Activated CD4-positive, alpha-beta T cell treated with anti-CD3 and anti-CD28 coated beads, Interleukin-2, Interleukin-6, amounts not matched to agents 100 ng/mL and 50 ng/mL, durations not matched to agents 16 hours and 8 hours (primary cell): Measurements from ENCODE around the gene DCT.
A peak's percentile ranks its signal among the peaks of the same experiment; 100 is the strongest.
"Not testable (repeated sequence)": the region's sequence is repeated elsewhere in the genome, so short reads cannot be mapped to it uniquely, and the experiment has no call there.

Experiments
- DNase-seq: peaks from one replicate; pipeline ENCODE4 v3.0.0-alpha.2; 2020

The DCT gene

DNA sequence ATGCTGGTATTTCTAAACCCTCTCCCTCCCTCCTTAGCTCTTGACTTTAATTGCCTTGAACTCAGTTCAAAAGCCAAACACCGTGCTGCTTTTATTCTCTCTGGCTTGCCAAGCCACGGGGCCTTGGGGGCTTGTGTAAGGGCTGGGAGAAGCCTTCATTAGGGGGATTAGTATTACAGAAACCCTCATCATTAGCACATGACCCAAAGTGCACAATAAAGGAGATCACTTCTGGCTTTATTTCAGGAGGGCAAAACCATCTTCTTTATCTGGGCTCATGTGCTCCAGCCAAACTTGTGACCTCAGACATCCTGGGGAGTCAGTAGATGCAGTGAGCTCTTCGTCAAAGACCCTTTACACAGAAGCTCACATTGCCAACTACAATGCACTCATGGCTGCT is at the start of gene DCT:
TSS of gene DCT (minus strand) at position 67 of the 400 bp plus-strand sequence. CDS start 427 bp downstream, outside the sequence.
- no peak for DNase-seq

DNA sequence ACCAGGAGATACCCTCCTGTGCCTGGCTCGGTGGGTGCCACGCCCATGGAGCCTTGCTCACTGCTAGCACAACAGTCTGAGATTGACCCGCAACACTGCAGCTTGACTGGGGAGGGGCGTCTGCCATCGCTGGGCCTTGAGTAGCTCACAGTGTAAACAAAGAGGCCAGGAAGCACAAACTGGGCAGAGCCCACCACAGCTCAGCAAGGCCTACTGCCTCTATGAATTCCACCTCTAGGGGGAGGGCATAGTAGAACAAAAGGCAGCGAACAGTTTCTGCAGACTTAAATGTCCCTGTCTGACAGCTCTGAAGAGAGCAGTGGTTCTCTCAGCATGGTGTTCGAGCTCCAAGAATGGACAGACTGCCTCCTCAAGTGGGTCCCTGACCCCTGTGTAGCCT is 47.5 kb upstream of the DCT start:
- not testable (repeated sequence) for DNase-seq

DNA sequence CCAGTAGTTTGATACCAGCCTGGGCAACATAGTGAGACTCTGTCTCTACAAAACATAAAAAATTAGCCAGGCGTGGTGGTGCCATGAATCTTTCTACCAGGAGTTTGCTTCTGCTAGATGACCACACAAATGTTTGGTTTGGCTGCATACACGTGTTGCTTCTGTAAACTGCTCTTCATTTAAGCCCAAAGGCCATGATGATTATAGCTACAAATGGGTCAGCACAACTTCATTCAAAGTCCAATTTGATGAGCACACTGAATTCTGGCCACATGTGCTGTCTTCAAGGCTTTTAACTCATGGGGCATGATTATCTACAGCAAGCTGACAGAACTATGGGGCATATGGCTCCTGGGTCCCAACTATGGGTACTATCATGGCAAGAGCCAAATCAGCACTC is 46.3 kb upstream of the DCT start:
- no peak for DNase-seq

DNA sequence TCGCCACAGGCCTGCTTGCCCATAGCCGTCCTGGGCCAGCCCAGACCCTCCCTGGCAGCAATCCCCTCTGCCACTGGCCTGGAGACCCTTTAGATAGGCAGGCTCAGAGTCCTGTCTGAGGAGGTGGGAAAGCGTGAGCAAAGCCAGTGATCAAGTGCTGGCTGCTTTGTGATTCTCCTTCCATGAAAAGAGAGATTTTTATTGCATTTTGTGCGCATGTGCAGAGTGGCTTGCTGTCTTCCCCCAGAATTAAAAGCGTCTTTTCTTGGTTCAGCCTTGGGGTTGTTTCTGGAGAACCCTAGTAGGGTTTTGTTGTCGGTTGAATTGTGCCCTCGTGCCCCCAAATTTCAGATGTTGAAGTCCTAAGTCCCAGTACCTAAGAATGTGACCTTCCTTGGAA is 44.9 kb upstream of the DCT start:
- DNase-seq, result no peak

DNA sequence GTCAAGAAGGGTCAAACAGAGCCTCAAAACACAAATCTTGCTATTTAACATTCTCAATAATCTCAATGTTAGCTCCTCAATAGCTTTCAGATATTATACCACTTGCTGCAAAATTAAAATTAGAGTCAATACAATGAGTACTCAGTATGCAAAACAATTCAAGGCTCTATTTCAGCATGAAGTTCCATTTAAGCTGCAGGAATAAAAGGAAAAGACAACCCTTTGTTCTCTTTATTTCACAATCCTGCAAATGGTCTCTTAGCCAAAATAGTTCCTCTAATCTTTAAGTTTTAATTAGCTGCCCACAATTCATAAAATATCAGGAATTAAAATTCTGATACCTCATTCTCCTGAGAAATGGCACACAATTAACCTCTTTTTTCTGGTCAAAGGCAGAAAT is 40.5 kb upstream of the DCT start:
- no peak for DNase-seq

DNA sequence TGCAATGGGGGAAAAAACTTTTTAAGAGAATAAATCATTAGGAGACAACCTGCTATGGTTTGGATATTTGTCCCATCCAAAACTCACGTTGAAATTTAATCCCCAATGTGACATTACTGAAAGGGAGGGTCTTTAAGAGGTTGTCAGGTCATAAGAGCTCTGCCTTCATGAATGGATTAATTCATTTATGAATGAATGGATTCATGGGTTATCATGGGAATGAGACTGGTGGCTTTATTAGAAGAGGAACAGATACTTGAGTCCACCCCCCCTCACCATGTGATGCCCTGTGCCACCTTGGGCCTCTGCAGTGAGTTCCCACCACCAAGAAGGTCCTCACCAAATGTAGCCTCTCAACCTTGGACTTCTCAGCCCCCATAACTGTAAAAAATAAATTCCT is 37.0 kb upstream of the DCT start:
- DNase-seq, result no peak

DNA sequence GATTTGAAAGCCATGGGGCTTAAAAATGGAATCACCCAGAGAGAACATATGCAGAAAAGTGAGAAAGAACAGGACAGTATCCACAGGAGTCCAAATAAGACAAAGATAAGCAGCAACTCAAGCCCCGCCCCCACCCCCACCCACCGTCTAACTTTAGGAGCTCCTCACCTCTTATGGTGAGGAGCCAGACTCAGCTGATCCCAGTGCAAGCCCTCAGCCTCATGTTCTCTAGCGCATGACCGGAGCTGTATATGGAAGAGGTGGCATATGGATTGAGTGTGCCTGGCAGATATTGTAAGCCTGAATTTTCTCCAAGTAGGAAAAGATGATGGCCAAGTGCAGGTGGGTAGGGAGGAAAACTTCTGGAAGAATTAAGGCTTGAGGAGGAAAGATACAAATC is 36.4 kb upstream of the DCT start:
- no peak for DNase-seq

DNA sequence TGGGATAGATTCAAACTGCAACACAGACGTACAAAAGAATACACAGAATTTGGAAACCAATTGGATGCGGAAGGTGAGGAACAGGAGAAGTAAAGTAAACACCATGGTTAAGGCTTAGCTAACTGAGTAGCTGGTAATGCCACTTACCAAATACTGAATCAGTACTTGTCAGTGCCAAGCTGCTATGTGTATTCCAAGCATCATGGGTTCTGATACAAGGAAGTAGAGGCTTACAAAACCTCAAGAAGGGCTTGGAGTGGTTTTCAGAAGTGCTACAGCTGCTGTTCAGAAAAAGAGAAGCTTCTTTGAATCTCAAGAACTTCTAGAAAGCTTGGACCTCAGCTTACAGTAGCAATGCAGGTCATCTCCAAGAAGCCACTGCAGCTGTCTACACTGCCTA is 35.9 kb upstream of the DCT start:
- DNase-seq, result no peak

DNA sequence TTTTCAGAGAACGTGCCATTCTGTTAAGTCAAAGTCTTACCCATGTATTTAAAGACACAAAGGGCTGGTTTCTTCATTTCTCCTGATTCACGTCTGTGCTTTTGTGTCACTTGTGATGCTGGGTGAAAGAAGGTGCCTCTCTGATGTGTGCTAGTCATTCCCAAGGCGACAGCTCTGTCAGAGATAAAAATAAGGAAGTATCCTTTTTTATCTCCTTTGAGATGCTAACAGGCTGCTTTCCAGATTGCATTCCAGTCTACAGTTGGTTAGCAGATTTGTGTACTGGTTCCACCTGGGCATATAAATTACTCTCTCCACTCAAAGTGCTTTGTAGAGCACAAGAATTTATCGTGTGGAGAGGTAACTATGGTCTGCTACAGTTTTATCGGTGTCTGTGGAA is 33.5 kb upstream of the DCT start:
- no peak for DNase-seq

DNA sequence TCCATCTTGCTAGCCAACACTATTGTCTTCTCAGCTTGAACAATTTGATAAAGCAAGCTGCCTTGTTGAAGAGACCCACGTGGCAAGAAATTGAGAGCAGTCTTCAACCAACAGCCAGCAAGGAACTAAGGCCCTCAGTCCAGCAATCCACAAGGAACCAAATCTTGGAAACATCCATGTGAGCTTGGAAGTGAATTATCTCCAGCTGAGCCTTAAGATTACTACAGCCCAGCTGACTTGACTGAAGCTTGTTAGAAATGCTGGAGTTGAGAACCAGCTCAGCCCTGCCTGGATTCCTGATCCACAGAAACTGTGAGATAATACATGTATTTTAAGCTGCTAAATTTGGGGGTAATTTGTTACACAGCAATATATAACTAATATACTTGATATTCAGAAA is 26.2 kb upstream of the DCT start:
- no peak for DNase-seq

DNA sequence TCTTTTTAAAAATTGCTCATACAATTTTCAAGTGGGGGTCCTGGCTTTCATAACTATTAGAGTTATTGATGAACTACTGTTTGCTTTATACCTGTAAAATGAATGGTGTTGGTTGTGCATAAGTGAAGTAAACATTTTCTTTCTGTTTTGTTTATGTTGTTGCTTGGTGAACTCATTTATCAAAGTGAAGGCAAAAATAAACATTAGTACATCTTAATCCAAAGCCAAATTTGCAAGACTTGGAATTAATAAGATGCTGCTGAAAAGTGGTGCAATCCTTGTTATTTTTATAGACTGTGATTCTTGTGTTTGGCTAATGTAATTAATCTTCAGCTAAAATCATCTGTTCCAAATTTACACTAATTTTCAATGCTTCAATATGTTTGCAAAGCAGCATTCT is 24.4 kb upstream of the DCT start:
- no peak for DNase-seq

DNA sequence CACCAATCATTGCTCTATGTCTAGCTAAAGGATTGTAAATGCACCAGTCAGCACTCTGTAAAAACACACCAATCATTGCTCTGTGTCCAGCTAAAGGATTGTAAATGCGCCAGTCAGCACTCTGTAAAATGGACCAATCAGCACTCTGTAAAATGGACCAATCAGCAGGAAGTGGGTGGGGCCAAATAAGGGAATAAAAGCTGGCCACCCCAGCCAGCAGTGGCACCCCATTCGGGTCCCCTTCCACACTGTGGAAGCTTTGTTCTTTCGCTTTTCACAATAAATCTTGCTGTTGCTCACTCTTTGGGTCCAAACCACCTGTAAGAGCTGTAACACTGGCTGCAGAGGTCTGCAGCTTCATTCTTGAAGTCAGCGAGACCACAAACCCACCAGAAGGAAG is 19.3 kb upstream of the DCT start:
- DNase-seq, result not testable (repeated sequence)

DNA sequence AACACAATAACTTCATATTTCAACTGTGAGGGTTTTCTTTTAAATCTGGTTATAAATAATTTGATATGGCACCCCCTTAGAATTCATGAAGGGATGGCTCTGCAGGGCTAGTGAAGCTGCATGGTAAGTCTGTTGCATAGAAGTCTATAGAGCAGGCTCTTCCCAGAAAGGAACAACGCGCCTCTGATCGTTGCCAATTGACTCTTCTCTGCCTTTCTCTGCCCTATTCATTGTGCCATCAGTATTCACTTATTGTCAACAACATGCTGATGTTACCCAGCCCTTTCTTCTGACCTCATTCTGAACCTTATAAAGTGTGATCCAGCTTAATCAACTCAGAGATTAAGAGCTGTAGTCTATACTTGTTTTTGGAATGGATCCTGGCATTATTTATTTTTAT is 16.3 kb upstream of the DCT start:
- no peak for DNase-seq

DNA sequence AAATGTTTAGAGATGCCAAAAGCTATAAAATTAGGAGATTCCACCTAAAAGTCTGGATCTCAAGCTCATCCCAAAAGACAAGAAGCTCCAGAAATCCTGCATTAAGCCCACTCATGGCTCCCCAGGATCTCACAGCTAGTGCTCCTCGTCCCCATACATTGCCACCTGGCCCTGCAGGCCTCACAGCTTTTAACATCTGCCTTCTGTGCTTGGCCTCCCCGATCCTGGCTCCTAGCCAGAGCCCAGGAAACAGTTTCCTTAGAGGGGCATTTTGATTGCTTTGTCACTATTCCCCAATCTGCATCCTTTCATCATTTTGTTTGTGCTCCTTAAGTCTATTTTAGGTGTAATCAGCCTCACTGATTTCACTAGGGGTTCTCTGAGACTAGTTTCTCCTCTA is 14.5 kb upstream of the DCT start:
- no peak for DNase-seq

DNA sequence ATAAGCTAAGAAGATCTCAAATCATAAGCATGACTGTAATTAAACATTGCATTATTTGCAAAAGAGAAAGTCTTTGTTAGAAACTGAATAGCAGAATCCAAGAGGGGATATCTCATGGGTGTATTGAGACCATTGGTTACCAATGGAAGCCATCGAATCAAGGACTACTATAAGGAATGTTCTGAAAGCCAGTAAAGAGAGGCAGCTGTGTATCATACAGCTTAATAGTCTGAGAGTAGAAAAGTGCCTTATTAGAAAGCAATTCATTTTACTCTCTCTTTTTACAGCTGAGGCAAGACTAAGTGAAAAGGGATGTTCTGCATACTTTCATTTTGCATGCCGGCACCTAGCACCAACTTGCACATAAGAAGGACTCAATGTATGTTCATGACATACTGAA is 7.6 kb upstream of the DCT start:
- DNase-seq, result no peak

DNA sequence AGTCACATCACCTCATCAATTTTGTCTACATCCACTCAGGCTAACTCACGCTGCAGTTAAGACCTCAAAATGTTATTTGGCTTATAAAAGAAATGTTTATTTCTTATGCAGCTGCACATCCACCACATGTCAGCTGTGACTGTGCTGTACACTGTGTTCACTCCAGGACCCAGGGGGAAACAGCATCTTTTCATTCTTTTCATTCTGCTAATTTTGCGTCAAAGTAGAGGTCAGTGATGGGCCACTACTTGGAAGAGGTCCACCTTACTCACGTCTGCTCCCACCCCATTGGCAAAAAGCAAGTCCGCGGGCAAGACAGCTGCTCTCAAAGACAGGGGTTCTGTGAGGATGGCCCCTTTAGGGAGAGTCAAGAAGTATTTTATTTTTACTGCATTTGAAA is 4.5 kb upstream of the DCT start:
- DNase-seq, result no peak

DNA sequence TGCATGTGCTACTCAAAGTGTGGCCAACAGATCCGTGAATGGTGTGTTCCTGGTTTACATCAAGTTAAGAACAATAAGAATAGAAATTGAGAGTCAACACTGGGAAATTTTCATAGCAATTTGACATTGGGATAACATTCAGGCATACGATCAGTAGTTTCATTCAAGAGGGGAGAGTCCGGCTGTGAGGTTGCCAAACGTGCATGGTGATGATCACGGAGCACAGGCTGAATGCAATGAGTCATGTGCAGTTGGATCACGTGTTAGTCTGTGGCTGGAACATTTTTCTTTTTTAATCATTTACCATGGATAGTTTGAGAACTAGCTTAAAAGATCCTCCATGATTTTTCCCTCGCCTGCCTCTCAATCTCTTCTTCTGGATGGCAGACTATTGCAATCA is 2.5 kb upstream of the DCT start:
- no peak for DNase-seq

DNA sequence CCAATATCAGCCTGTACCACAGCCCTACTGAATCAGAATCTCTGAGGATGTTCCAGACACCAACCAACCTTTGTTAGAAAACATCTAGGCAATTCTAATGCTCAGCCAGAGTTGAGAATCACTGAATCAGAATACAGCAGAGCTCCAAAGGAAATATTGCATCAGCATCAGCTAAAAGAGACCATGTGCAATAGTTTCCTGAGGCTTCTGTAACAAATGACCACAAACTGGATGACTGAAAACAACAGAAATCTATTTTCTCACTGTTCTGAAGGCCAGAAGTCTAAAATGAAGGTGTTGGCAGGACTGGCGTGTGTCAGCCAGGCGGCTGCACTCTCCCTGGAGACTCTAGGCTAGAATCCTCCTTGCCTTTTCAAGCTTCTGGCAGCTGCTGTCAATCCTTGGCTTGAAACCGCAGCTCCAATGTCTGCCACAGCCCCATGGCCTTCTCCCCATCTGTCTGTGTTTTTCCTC is 1.2 kb upstream of the DCT start:
- peak; percentile 2 for DNase-seq

DNA sequence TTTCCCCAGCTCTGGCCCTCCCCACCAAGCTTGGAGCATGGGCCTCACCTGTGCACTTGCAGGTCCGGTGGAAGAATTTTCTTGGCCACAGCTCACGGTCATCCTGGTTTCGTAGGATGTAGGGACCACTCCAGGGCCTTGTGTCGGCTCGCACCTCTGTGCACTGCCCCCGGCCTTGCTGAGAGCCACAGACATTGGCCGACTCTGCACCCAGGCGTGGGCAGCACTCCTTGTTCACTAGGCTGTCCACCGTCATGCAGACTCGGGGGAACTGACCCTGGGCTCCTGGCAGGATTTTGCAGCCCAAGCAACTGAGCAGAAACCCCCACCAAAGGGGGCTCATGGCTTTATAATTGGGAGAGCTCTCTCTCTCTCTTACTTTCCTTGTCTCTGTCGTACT is 569 bp downstream of the DCT start:
- DNase-seq, result no peak

DNA sequence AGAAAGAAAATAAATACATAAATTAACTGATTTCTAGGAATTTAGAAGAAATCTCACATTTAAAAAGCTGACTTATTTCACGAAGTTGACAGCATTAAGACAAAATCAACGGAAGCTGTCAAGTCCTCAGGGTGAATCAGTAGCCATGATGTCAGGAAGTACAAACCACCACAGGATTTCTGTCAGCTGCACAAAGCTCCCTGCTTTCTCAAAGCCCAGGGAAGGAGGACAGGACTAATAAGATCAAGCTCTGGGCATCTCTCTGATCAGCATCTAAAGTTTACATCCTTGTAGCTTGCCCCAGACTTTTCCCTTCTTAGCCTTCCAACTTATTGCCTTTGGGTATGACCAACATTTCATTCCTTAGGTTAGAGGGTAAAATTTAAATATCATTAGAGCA is 9.4 kb downstream of the DCT start:
- no peak for DNase-seq

DNA sequence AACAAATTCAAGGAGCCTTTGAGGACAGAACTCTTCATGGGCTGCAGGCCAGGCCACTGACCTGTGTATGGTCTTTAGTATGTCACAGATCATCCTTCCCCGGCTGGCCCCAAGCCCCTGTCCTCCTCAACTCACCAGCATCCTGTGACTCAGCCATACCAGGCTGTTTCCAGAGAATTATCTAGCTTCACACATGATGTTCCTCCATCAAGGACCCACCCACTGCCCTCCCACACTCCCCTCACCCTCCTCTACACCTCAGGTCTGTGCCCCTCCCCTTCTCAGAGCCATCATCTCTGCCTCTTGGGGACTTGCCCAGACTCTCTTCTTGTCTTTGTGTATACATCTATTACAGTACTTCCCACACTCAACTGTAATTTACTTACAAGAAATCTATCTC is 14.7 kb downstream of the DCT start:
- no peak for DNase-seq

DNA sequence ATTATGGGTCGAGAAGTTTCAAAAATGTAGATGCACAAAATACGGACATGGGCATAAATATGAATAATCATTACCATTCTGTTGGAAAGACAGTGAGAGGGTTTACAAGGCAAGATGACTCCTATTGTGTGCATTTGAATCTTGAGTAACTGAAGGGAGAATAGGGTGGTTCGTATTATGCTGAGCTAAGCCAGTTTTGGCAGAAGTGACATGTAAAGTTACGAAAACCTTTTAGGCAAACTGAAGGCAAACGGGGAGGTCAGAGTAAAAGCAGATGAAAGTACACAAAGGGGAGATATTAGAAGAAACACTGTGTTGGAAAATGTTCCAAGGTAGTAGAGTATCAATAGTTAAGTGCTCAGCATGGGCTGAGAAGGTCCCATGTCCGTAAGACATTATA is 16.8 kb downstream of the DCT start:
- no peak for DNase-seq

DNA sequence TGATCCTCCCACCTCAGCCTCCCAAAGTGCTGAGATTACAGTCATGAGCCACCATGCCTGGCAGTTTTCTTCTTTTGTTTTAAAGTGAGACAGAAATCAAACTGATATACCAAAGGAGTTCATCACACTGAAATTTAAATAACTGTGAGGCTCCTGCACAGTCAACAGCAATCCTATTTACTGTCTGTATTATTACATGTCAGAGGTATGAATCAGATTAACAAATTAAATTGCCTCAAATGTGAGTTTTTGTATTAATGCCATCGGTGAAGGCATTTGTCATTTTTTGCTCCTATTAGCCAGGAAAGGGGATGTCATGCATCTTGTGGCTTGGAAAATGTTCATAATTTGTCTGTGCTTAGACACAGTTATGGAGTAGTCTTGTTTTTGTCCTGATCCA is 20.4 kb downstream of the DCT start:
- DNase-seq, result no peak

DNA sequence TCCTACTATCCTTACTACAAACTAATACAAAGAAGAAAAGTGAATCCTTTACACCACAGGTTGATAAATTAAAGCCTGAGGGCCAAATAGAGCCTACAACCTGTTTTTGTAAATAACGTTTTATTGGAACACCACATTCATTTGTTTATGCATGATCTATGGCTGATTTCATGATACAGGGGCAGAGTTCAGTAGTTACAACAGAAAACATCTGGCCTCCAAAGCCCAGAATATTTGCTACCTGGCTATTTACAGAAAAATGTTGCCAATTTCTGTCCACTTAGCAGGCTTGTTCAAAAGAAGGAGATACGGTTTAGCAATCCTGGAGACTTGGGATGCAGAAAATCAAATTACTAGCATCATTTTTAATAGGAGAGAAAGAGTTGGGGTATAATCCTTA is 24.1 kb downstream of the DCT start:
- no peak for DNase-seq

DNA sequence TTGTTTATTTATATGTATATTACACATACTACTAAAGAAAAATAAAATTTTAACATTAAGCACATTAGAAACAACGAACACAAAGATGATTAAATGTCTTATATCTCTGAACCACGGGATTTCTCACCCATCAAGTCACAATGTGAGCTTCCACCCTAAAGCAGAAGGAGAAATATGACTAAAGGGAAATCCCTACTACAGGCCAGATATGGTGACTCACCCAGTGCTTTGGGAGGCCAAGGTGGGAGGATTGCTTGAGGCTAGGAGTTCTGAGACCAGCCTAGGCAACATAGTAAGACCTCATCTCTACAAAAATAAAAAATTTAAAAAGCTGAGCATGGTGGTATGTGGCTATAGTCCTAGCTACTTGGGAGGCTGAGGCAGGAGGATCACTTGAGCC is 24.6 kb downstream of the DCT start:
- DNase-seq, result peak; percentile 8

DNA sequence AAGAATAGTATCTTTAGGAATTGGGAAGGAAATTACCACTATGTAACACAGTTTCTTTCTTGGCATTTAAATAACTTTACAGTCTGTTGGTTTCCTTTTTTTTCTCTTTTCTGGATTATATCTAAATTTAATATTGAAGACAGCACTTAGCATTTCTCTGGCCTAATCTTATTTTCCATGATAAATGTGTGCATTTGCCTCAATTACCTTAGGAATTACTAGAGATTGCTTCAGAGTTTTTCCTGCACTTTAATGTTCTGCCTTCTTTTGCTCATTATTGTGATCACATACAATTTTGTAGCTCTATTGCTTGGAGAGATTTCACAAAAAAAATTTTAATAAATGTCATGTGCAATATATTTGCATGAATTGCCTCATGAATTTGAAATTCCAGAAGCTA is 25.1 kb downstream of the DCT start:
- DNase-seq, result no peak
